A549 (cell line): ENCODE results near the gene RHO. TPM values are rescaled to one million over a fixed set of nuclear protein-coding genes. Genes with fewer than 3 reads are reported as not detected.

Source experiments
- ATAC-seq, 2 experiments: fragments of 200-7000 bp in 1 of 2; fragments of >200 bp in 1 of 2; cut with Nextera tagmentation in 1 of 2; cut with Tn5 transposase in 1 of 2; 3 replicates each; pipeline versions ENCODE4 v1.8.0 to v1.9.1; 2018 to 2020; ENCODE audit warnings: mild to moderate bottlenecking in 1 of 2, moderate library complexity in 1 of 2
- CTCF ChIA-PET: fragments of 300-600 bp; sonication (Branson Sonifier 250); formaldehyde crosslinking; extraction: SDS; loops from one replicate; lab custom pipeline; 2021; ENCODE audit warnings: antibody characterized with exemption, inconsistent platforms; lab: Yijun Ruan, JAX
- POLR2A ChIA-PET: fragments of 350-600 bp; formaldehyde crosslinking; extraction: SDS; loops from one replicate; lab custom pipeline; 2021; ENCODE audit warnings: antibody characterized with exemption, inconsistent platforms; lab: Yijun Ruan, JAX
- DNase-seq, 2 experiments: peaks; one replicate each; pipeline versions ENCODE4 v3.0.0 to v3.0.0-alpha.2; 2011 to 2016; ENCODE audit warnings: low read depth in 1 of 2, low spot score in 1 of 2
- FAIRE-seq: peaks from 2 replicates; lab custom pipeline; 2011; peaks lifted over from hg19 to GRCh38; lab: Jason Lieb, UNC
- H3K27ac ChIP-seq, 2 experiments: fragments of >200 bp; sonication (Bioruptor Twin); formaldehyde crosslinking; 3 replicates each; pipeline ENCODE4 v1.5.1; 2016 to 2017
- H3K4me1 ChIP-seq: fragments of >200 bp; sonication (Bioruptor Twin); formaldehyde crosslinking; 3 replicates; pipeline ENCODE4 v1.6.1; 2016
- H3K4me2 ChIP-seq: fragments of >200 bp; sonication (Bioruptor Twin); formaldehyde crosslinking; 3 replicates; pipeline ENCODE4 v1.6.1; 2016
- H3K4me3 ChIP-seq: fragments of >200 bp; sonication (Bioruptor Twin); formaldehyde crosslinking; 3 replicates; pipeline ENCODE4 v1.5.1; 2016
- H3K9me3 ChIP-seq: fragments of >200 bp; sonication (Bioruptor Twin); formaldehyde crosslinking; 3 replicates; pipeline ENCODE4 v1.6.1; 2016
- ATOH8 ChIP-seq: fragments of 250-450 bp; sonication (Bioruptor Pico); IDR thresholded peaks from 2 replicates; pipeline ENCODE4 v1.5.0; 2020; ENCODE audit warnings: low read depth, mild to moderate bottlenecking, moderate library complexity
- CBX2 ChIP-seq: fragments of 200-600 bp; sonication (generic); IDR thresholded peaks from 2 replicates; pipeline ENCODE4 v1.6.1; 2016; ENCODE audit warnings: low read depth, mild to moderate bottlenecking, borderline replicate concordance
- CBX8 ChIP-seq: fragments of 200-600 bp; sonication (generic); IDR thresholded peaks from 2 replicates; pipeline ENCODE4 v1.6.1; 2016
- CHD4 ChIP-seq: fragments of 200-600 bp; sonication (generic); IDR thresholded peaks from 2 replicates; pipeline ENCODE4 v1.6.1; 2016; ENCODE audit warnings: antibody characterized with exemption, mild to moderate bottlenecking, borderline replicate concordance
- CTCF ChIP-seq: fragments of >200 bp; sonication (Bioruptor Twin); formaldehyde crosslinking; IDR thresholded peaks from 3 replicates; pipeline ENCODE4 v1.5.1; 2016
- E2F6 ChIP-seq: IDR thresholded peaks from 2 replicates; pipeline ENCODE4 v1.6.1; 2012; ENCODE audit warnings: low read depth, borderline replicate concordance
- ELK1 ChIP-seq: fragments of 150-350 bp; IDR thresholded peaks from 2 replicates; pipeline ENCODE4 v1.6.1; 2014; ENCODE audit warnings: low read depth, mild to moderate bottlenecking, low read length
- ESRRA ChIP-seq: fragments of 150-350 bp; IDR thresholded peaks from 2 replicates; pipeline ENCODE4 v1.6.1; 2014; ENCODE audit warnings: mild to moderate bottlenecking, low read length, borderline replicate concordance
- HDAC2 ChIP-seq: fragments of 200-600 bp; sonication (generic); IDR thresholded peaks from 2 replicates; pipeline ENCODE4 v1.6.1; 2016
- HES2 ChIP-seq: fragments of >200 bp; sonication (Bioruptor Twin); formaldehyde crosslinking; IDR thresholded peaks from 2 replicates; pipeline ENCODE4 v1.6.1; 2016
- HEYL ChIP-seq: fragments of 250-450 bp; sonication (Bioruptor Pico); IDR thresholded peaks from 2 replicates; pipeline ENCODE4 v1.8.0; 2021; ENCODE audit warnings: mild to moderate bottlenecking, moderate library complexity
- JUN ChIP-seq, 2 experiments: fragments of >200 bp; sonication (Bioruptor Twin); formaldehyde crosslinking; IDR thresholded peaks; 2 replicates in 1 of 2; 3 replicates in 1 of 2; pipeline ENCODE4 v1.6.1; 2016 to 2017
- JUNB ChIP-seq: fragments of >200 bp; sonication (Bioruptor Twin); formaldehyde crosslinking; IDR thresholded peaks from 2 replicates; pipeline ENCODE4 v1.6.1; 2016
- KDM1A ChIP-seq: fragments of 200-600 bp; sonication (generic); IDR thresholded peaks from 2 replicates; pipeline ENCODE4 v1.6.1; 2016; ENCODE audit warnings: low read depth, mild to moderate bottlenecking
- KDM5A ChIP-seq: fragments of 200-600 bp; sonication (generic); IDR thresholded peaks from 2 replicates; pipeline ENCODE4 v1.6.1; 2016; ENCODE audit warnings: antibody characterized with exemption, mild to moderate bottlenecking
- NFE2L2 ChIP-seq: fragments of 150-350 bp; conservative IDR thresholded peaks from 2 replicates; pipeline ENCODE4 v1.6.1; 2014; ENCODE audit warnings: low read length
- PBX3 ChIP-seq: IDR thresholded peaks from 2 replicates; pipeline ENCODE4 v1.6.1; 2012
- POLR2AphosphoS2 ChIP-seq: conservative IDR thresholded peaks from 2 replicates; pipeline ENCODE4 v1.6.1; 2012; ENCODE audit warnings: low read length, improper control_type of control experiment, inconsistent platforms
- RAD21 ChIP-seq, 2 experiments: fragments of >200 bp in 1 of 2; sonication (Bioruptor Twin) in 1 of 2; formaldehyde crosslinking in 1 of 2; IDR thresholded peaks in 1 of 2; conservative IDR thresholded peaks in 1 of 2; 2 replicates in 1 of 2; 3 replicates in 1 of 2; pipeline ENCODE4 v1.6.1; 2012 to 2018; ENCODE audit warnings: inconsistent platforms in 1 of 2
- REST ChIP-seq: fragments of 200-600 bp; sonication (generic); IDR thresholded peaks from 2 replicates; pipeline ENCODE4 v1.6.1; 2016; ENCODE audit warnings: antibody characterized with exemption, mild to moderate bottlenecking, moderate library complexity
- TFCP2L1 ChIP-seq: fragments of 250-450 bp; sonication (Bioruptor Pico); IDR thresholded peaks from 2 replicates; pipeline ENCODE4 v1.5.0; 2021; ENCODE audit warnings: mild to moderate bottlenecking
- ZFP36 ChIP-seq: fragments of 450-650 bp; IDR thresholded peaks from 2 replicates; pipeline ENCODE4 v1.6.1; 2014; ENCODE audit warnings: borderline replicate concordance; ENCODE audit not compliant: partially characterized antibody
- ZSCAN20 ChIP-seq: fragments of 250-450 bp; sonication (Bioruptor Pico); IDR thresholded peaks from 2 replicates; pipeline ENCODE4 v1.8.0; 2022; ENCODE audit warnings: mild to moderate bottlenecking, moderate library complexity
- WGBS: methylation state at CpG from one replicate; pipeline ENCODE4 v1.1.6; 2017; ENCODE audit errors: missing lambda C conversion rate; 5-methylcytosine and 5-hydroxymethylcytosine counted together
- polyA plus RNA-seq, 4 experiments: library from polyadenylated mRNA; depleted of rRNA in 3 of 4; stranded (reverse); fragments of >200 nt; fragmentation: RNase III in 1 of 4; extraction: RNeasy Plus Mini Kit Qiagen cat#74134 plus additional on column Dnase treatment in 1 of 4; gene quantifications; 2 replicates in 3 of 4; 3 replicates in 1 of 4; pipeline ENCODE4 v1.2.3, GENCODE V29; 2011 to 2017

RHO gene
- polyA plus RNA-seq, 2 of the 4 experiments (the other 2 are of a cell fraction): 0.04 TPM; not detected in 1

- no peak overlapping the region for H3K4me2 ChIP-seq
- no peak overlapping the region for H3K4me3 ChIP-seq
- WGBS: 98% methylated on average over 21 of the region's 31 CpGs
- peak overlapping the region in 1 of 2 experiments; percentile 85; a peak in 3 of 6 replicates for H3K27ac ChIP-seq
- TF ChIP-seq HES2 (no peak), CBX2 (no peak)
- no peak for FAIRE-seq
- no peaks in the 10 kb centered on the region for H3K9me3 ChIP-seq
- peaks cover 43% of the 10 kb centered on the region for H3K4me1 ChIP-seq
- ATAC-seq: no peak
- ChIA-PET POLR2A (no interaction called here), CTCF (interaction anchor here (0.9 to 2.5 kb wide), 3 partner anchors 10 to 67 kb away, joined by 3 to 8 read pairs (median 3); no protein-coding TSS in a partner anchor)
- no peak for DNase-seq
Measured at GRCh38 chr3:129556890-129557547, 28.6 kb downstream of the RHO start.

GRCh38 chr3:129557548-129557894 is 29.1 kb downstream of the RHO start:
- Histone ChIP-seq H3K4me3 (no peak overlapping the region), H3K4me2 (no peak overlapping the region)
- no peak for FAIRE-seq
- CTCF ChIA-PET: interaction anchor here (1.3 to 2.5 kb wide), 2 partner anchors 9 to 67 kb away, joined by 3 to 8 read pairs; no protein-coding TSS in a partner anchor
- DNase-seq: no peak
- ATAC-seq: no peak
- TF ChIP-seq HEYL (CRISPR knock-in tag) (no peak), NFE2L2 (no peak), POLR2AphosphoS2 (no peak), ELK1 (no peak), HDAC2 (no peak), JUNB (no peak), ZFP36 (no peak), KDM5A (no peak), JUN (IDR thresholded peaks at IDR 0.05) (no peak), CHD4 (no peak), TFCP2L1 (CRISPR knock-in tag) (no peak), ATOH8 (no peak), CBX8 (no peak), CBX2 (no peak), ESRRA (no peak)
- TF ChIP-seq, all 56 proteins: peak for 0
- H3K4me1 ChIP-seq: peaks cover 43% of the 10 kb centered on the region
- no peaks in the 10 kb centered on the region for H3K9me3 ChIP-seq
- peak overlapping the region in 1 of 2 experiments; percentile 85; a peak in 3 of 6 replicates for H3K27ac ChIP-seq
- POLR2A ChIA-PET: no interaction called here
- WGBS: 96% methylated on average over 11 of the region's 11 CpGs

GRCh38 chr3:129558081-129558771 is 29.8 kb downstream of the RHO start:
- DNase-seq (no peak), ATAC-seq (no peak), FAIRE-seq (no peak)
- Histone ChIP-seq H3K4me2 (peak overlapping the region; percentile 67), H3K4me3 (no peak overlapping the region), H3K4me1 (peaks cover 43% of the 10 kb centered on the region), H3K27ac (peak overlapping the region; percentile 85 to 86), H3K9me3 (no peaks in the 10 kb centered on the region)
- POLR2A ChIA-PET: no interaction called here
- 100% methylated on average over 6 of the region's 15 CpGs for WGBS
- CTCF ChIA-PET: interaction anchor here (0.7 to 2.5 kb wide), 5 partner anchors 9 to 175 kb away, joined by 3 to 8 read pairs (median 3); no protein-coding TSS in a partner anchor
- TF ChIP-seq PBX3: no peak
- TF ChIP-seq REST: no peak
- TF ChIP-seq RAD21 (conservative IDR thresholded peaks at IDR 0.05 in 1 of 2, IDR thresholded peaks at IDR 0.05 in 1 of 2): no peak
- no peak for TF ChIP-seq KDM1A
- TF ChIP-seq CTCF: no peak
- no peak for TF ChIP-seq E2F6
- TF ChIP-seq ZSCAN20: no peak
